Osteoblast (primary cell): ENCODE measurements around the gene PAQR4. TPM values are rescaled to one million over a fixed set of nuclear protein-coding genes. Genes with fewer than 3 reads are reported as not detected.

Experiments used
- DNase-seq: peaks from one replicate; pipeline ENCODE4 v3.0.0; 2011; ENCODE audit warnings: low spot score, mixed read lengths; ENCODE audit not compliant: insufficient read length; ENCODE audit errors: missing footprints
- H2AFZ ChIP-seq: 2 replicates; pipeline ENCODE4 v1.6.0; 2011; ENCODE audit warnings: mild to moderate bottlenecking, low read length
- H3K27ac ChIP-seq: 2 replicates; pipeline ENCODE4 v1.5.1; 2011; ENCODE audit warnings: mild to moderate bottlenecking, low read depth, low read length, moderate library complexity
- H3K27me3 ChIP-seq: 2 replicates; pipeline ENCODE4 v1.6.0; 2012; ENCODE audit warnings: mild to moderate bottlenecking, control low read depth, inconsistent platforms, low read length, moderate library complexity; ENCODE audit not compliant: insufficient read depth
- H3K36me3 ChIP-seq: 2 replicates; pipeline ENCODE4 v1.5.1; 2011; ENCODE audit warnings: mild to moderate bottlenecking, low read length, control low read depth, moderate library complexity; ENCODE audit not compliant: insufficient read depth
- H3K4me1 ChIP-seq: 2 replicates; pipeline ENCODE4 v1.5.1; 2011; ENCODE audit warnings: mild to moderate bottlenecking, low read length, control low read depth, moderate library complexity; ENCODE audit not compliant: insufficient read depth
- H3K4me2 ChIP-seq: 2 replicates; pipeline ENCODE4 v1.6.0; 2011; ENCODE audit warnings: mild to moderate bottlenecking, low read length; ENCODE audit not compliant: insufficient read depth
- H3K4me3 ChIP-seq: fragments of 200-600 bp; sonication (generic); 3 replicates; pipeline ENCODE4 v1.5.1; 2012; ENCODE audit warnings: mild to moderate bottlenecking, low read length, inconsistent platforms; ENCODE audit not compliant: insufficient read depth
- H3K79me2 ChIP-seq: 2 replicates; pipeline ENCODE4 v1.6.0; 2012; ENCODE audit warnings: mild to moderate bottlenecking, low read length, control low read depth, inconsistent platforms; ENCODE audit not compliant: insufficient read depth
- H3K9me3 ChIP-seq: 2 replicates; pipeline ENCODE4 v1.5.1; 2011; ENCODE audit warnings: low read depth, low read length, control low read depth
- H4K20me1 ChIP-seq: 2 replicates; pipeline ENCODE4 v1.6.0; 2012; ENCODE audit warnings: mild to moderate bottlenecking, low read length, control low read depth; ENCODE audit not compliant: insufficient read depth
- CTCF ChIP-seq: IDR thresholded peaks from 2 replicates; pipeline ENCODE4 v1.5.1; 2011; ENCODE audit warnings: mild to moderate bottlenecking, low read depth, low read length, moderate library complexity; ENCODE audit errors: extremely low read depth
- total RNA-seq: library from RNA; depleted of rRNA; stranded (reverse); fragments of >200 nt; gene quantifications from 2 replicates; pipeline ENCODE4 v1.2.3, GENCODE V29; 2012

The PAQR4 gene
- total RNA-seq, 1 donor = 1.8 TPM

GRCh38 chr16:2967721-2968161 is 1.4 kb upstream of the PAQR4 start:
- Histone ChIP-seq H2AFZ (no peak overlapping the region), H3K9me3 (no peaks in the 10 kb centered on the region), H3K4me3 (no peak overlapping the region), H3K4me1 (peaks cover 4% of the 10 kb centered on the region), H3K79me2 (peaks cover 2% of the 10 kb centered on the region), H3K27ac (no peak overlapping the region), H3K27me3 (peaks cover 47% of the 10 kb centered on the region), H3K4me2 (no peak overlapping the region), H4K20me1 (peaks cover 12% of the 10 kb centered on the region), H3K36me3 (no peaks in the 10 kb centered on the region)
- peak; percentile 67 for DNase-seq
- no peak for TF ChIP-seq CTCF

- Histone ChIP-seq H3K4me2 (peak overlapping the region; percentile 78), H3K4me3 (peak overlapping the region; percentile 81), H3K27me3 (peaks cover 43% of the 10 kb centered on the region), H3K9me3 (no peaks in the 10 kb centered on the region), H2AFZ (no peak overlapping the region), H3K79me2 (peaks cover 2% of the 10 kb centered on the region), H3K27ac (no peak overlapping the region), H4K20me1 (peaks cover 12% of the 10 kb centered on the region), H3K4me1 (peaks cover 4% of the 10 kb centered on the region), H3K36me3 (no peaks in the 10 kb centered on the region)
- no peak for DNase-seq
- no peak for TF ChIP-seq CTCF
These were observed 795 bp upstream of the PAQR4 start for GRCh38 chr16:2968368-2968737.

GRCh38 chr16:2969545-2970521 is 685 bp downstream of the PAQR4 start:
- DNase-seq = peak; percentile 99
- Histone ChIP-seq H4K20me1 (peaks cover 12% of the 10 kb centered on the region), H3K27ac (no peak overlapping the region), H2AFZ (peak overlapping the region; percentile 80), H3K4me1 (peaks cover 4% of the 10 kb centered on the region), H3K4me3 (peak overlapping the region; percentile 81), H3K36me3 (no peaks in the 10 kb centered on the region), H3K27me3 (peaks cover 29% of the 10 kb centered on the region), H3K4me2 (peak overlapping the region; percentile 78), H3K79me2 (peaks cover 2% of the 10 kb centered on the region), H3K9me3 (no peaks in the 10 kb centered on the region)
- TF ChIP-seq CTCF = peak; percentile 44

GRCh38 chr16:2970563-2970962 is 1.4 kb downstream of the PAQR4 start:
- no peak overlapping the region for H2AFZ ChIP-seq
- peaks cover 4% of the 10 kb centered on the region for H3K4me1 ChIP-seq
- no peak overlapping the region for H3K27ac ChIP-seq
- peak overlapping the region; percentile 78 for H3K4me2 ChIP-seq
- H3K27me3 ChIP-seq = peaks cover 23% of the 10 kb centered on the region
- peaks cover 2% of the 10 kb centered on the region for H3K79me2 ChIP-seq
- H3K4me3 ChIP-seq = peak overlapping the region; percentile 81
- peaks cover 12% of the 10 kb centered on the region for H4K20me1 ChIP-seq
- no peaks in the 10 kb centered on the region for H3K9me3 ChIP-seq
- no peak for DNase-seq
- no peak for TF ChIP-seq CTCF
- H3K36me3 ChIP-seq = no peaks in the 10 kb centered on the region
